Prostate gland (tissue), 2 donors: ENCODE results near the gene SPATA16. TPM values are rescaled to one million over a fixed set of nuclear protein-coding genes. Genes with fewer than 3 reads are reported as not detected.

Experiments used
- DNase-seq: peaks from one replicate; pipeline ENCODE4 v3.0.0-alpha.2; 2019; ENCODE audit warnings: low spot score
- H3K27ac ChIP-seq, 2 donors: fragments of 200-600 bp; sonication (generic); 2 replicates each; pipeline ENCODE4 v1.5.1; 2017 to 2019
- H3K27me3 ChIP-seq: fragments of 200-600 bp; sonication (generic); replicated peaks from 2 replicates; pipeline ENCODE4 v1.5.1; 2019; ENCODE audit not compliant: insufficient read depth
- H3K36me3 ChIP-seq, 2 donors: fragments of 200-600 bp; sonication (generic); 1 replicate in 1 of 2; 2 replicates in 1 of 2; pipeline versions ENCODE4 v1.5.1 to v1.8.1; 2017 to 2019
- H3K4me1 ChIP-seq: fragments of 200-600 bp; sonication (generic); replicated peaks from 2 replicates; pipeline ENCODE4 v1.5.1; 2019
- H3K4me3 ChIP-seq, 2 donors: fragments of 200-600 bp; sonication (generic); 2 replicates each; pipeline ENCODE4 v1.5.1; 2017 to 2019
- H3K9me3 ChIP-seq: fragments of 200-600 bp; sonication (generic); 2 replicates; pipeline ENCODE4 v1.5.1; 2017
- POLR2A ChIP-seq: fragments of 450-650 bp; IDR thresholded peaks from one replicate; pipeline ENCODE4 v1.6.1; 2016; ENCODE audit warnings: antibody characterized with exemption, mild to moderate bottlenecking
- POLR2AphosphoS5 ChIP-seq: sonication (generic); formaldehyde crosslinking; IDR thresholded peaks from one replicate; pipeline ENCODE4 v1.6.1; 2017; ENCODE audit warnings: antibody characterized with exemption
- WGBS: methylation state at CpG from one replicate; pipeline ENCODE4 v1.1.5; 2018; 5-methylcytosine and 5-hydroxymethylcytosine counted together
- intact Hi-C: fragments of 100-400 bp; cut with DNase I; formaldehyde crosslinking; loops from one replicate; pipeline ENCODE4 v1.14.2; 2022
- total RNA-seq, 2 donors: library from RNA; depleted of rRNA; stranded (reverse); fragments of >200 nt; gene quantifications; one replicate each; pipeline ENCODE4 v1.1.0, GENCODE V29; 2016
- TF ChIP-seq, protein P1 (sequence below), 4 experiments: fragments of 200-600 bp in 2 of 4; fragments of 450-650 bp in 2 of 4; sonication (generic) in 2 of 4; IDR thresholded peaks; 1 replicate in 3 of 4; 2 replicates in 1 of 4; pipeline ENCODE4 v1.5.1; 2016 to 2019; ENCODE audit warnings: antibody characterized with exemption in 4 of 4, mild to moderate bottlenecking in 2 of 4, moderate library complexity in 2 of 4

The SPATA16 gene
- total RNA-seq, 2 donors from 2014 or later: 3.8 TPM; not detected in 1

DNA sequence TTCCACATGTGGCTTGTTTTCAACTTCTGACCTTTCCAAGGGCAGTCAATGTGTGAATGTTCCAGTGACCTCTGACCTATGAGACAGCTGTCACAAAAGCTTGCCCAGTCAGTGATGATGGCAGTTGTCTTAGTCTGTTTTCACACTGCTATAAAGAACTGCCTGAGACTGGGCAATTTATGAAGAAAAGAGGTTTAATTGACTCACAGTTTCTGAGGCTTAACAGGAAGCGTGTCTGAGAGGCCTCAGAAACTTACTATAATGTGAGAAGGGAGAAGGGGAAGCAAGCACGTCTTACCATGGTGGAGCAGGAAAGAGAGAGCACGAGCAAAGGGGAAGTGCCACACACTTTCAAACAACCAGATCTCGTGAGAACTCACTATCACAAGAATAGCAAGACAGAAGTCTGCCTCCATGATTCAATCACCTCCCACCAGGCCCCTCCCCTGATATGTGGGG lies 294.9 kb downstream of the SPATA16 start:
- intact Hi-C loops: no loop called here
- no peak for DNase-seq
- H3K4me3 ChIP-seq: no peak overlapping the region
- H3K27me3 ChIP-seq: no peaks in the 10 kb centered on the region
- 74% methylated on average over 4 of the region's 4 CpGs for WGBS
- H3K9me3 ChIP-seq: no peaks in the 10 kb centered on the region
- no peaks in the 10 kb centered on the region for H3K36me3 ChIP-seq
- H3K4me1 ChIP-seq: no peaks in the 10 kb centered on the region
- no peak overlapping the region for H3K27ac ChIP-seq
- TF ChIP-seq POLR2A (no peak), POLR2AphosphoS5 (no peak)
- TF ChIP-seq, protein P1, sequence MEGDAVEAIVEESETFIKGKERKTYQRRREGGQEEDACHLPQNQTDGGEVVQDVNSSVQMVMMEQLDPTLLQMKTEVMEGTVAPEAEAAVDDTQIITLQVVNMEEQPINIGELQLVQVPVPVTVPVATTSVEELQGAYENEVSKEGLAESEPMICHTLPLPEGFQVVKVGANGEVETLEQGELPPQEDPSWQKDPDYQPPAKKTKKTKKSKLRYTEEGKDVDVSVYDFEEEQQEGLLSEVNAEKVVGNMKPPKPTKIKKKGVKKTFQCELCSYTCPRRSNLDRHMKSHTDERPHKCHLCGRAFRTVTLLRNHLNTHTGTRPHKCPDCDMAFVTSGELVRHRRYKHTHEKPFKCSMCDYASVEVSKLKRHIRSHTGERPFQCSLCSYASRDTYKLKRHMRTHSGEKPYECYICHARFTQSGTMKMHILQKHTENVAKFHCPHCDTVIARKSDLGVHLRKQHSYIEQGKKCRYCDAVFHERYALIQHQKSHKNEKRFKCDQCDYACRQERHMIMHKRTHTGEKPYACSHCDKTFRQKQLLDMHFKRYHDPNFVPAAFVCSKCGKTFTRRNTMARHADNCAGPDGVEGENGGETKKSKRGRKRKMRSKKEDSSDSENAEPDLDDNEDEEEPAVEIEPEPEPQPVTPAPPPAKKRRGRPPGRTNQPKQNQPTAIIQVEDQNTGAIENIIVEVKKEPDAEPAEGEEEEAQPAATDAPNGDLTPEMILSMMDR (IDR thresholded peaks at IDR 0.05): no peak

DNA sequence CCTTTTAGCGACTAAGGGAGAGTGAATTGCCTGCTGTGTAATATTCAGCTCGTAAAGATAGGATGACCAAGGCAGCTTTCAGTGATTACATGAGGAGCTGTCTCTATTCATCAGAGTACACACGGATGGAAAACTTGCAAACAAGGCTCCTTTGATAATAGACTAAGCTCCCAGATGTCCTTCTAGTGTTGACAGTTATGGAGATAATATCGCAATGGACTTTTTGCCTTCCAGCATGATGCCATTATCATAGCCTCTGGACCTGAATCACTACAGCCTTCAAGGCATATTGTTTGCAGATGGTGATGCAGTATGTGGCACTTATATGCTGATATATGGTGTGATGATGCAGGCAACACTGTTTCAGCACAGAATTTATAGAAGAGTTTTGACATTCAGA lies 296.6 kb downstream of the SPATA16 start:
- intact Hi-C loops: no loop called here
- Histone ChIP-seq H3K4me3 (no peak overlapping the region), H3K27me3 (no peaks in the 10 kb centered on the region), H3K9me3 (no peaks in the 10 kb centered on the region), H3K4me1 (no peaks in the 10 kb centered on the region), H3K27ac (no peak overlapping the region), H3K36me3 (no peaks in the 10 kb centered on the region)
- TF ChIP-seq POLR2AphosphoS5: no peak
- no peak for TF ChIP-seq POLR2A
- TF ChIP-seq, protein P1 (IDR thresholded peaks at IDR 0.05): no peak
- WGBS: 46% methylated on average over 4 of the region's 4 CpGs
- DNase-seq: no peak

- no peak for TF ChIP-seq POLR2AphosphoS5
- no peak for TF ChIP-seq POLR2A
- TF ChIP-seq, protein P1 (IDR thresholded peaks at IDR 0.05): no peak
- Histone ChIP-seq H3K27me3 (no peaks in the 10 kb centered on the region), H3K4me1 (no peaks in the 10 kb centered on the region), H3K27ac (no peak overlapping the region), H3K36me3 (no peaks in the 10 kb centered on the region), H3K9me3 (no peaks in the 10 kb centered on the region), H3K4me3 (no peak overlapping the region)
- DNase-seq: no peak
- intact Hi-C loops: no loop called here
- WGBS: 49% methylated on average over 4 of the region's 4 CpGs
Observed at GRCh38 chr3:172840913-172841312, 300.1 kb downstream of the SPATA16 start.

GRCh38 chr3:172840463-172840862 lies 300.6 kb downstream of the SPATA16 start:
- WGBS: 81% methylated on average over 4 of the region's 4 CpGs
- no peak overlapping the region for H3K27ac ChIP-seq
- no peaks in the 10 kb centered on the region for H3K9me3 ChIP-seq
- no peak for DNase-seq
- H3K4me3 ChIP-seq: no peak overlapping the region
- TF ChIP-seq POLR2AphosphoS5 (no peak), POLR2A (no peak)
- TF ChIP-seq, protein P1 (IDR thresholded peaks at IDR 0.05): no peak
- intact Hi-C loops: no loop called here
- no peaks in the 10 kb centered on the region for H3K27me3 ChIP-seq
- H3K4me1 ChIP-seq: no peaks in the 10 kb centered on the region
- H3K36me3 ChIP-seq: no peaks in the 10 kb centered on the region

DNA sequence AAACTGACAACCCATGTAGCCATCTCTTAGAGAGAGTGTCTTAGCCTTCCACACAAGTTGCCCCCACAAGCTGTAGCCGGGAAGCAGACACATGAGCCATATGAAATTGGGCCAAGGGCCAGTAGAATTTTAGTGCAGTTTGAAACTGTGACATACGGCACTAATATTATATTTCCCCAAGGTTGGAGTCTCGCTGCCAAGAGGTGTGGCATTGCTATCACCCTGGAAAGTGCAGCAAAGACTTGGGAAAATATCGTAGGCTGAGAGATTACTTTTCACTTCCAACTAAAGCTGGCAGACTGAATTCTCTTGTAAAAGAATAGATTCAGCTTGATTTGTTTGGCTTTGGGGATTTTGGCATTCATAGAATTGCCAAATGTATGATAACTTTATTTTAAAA lies 301.4 kb downstream of the SPATA16 start:
- Histone ChIP-seq H3K27ac (no peak overlapping the region), H3K36me3 (no peaks in the 10 kb centered on the region), H3K4me1 (no peaks in the 10 kb centered on the region), H3K27me3 (no peaks in the 10 kb centered on the region), H3K4me3 (no peak overlapping the region), H3K9me3 (no peaks in the 10 kb centered on the region)
- DNase-seq: no peak
- WGBS: 30% methylated on average over 4 of the region's 4 CpGs
- TF ChIP-seq POLR2AphosphoS5 (no peak), POLR2A (no peak)
- TF ChIP-seq, protein P1 (IDR thresholded peaks at IDR 0.05): no peak
- intact Hi-C loops: loop anchor here (10.0 kb wide), 1 partner anchor 205 kb away; no protein-coding TSS in a partner anchor
